GM12878 (cell line): ENCODE measurements around the gene PLIN3. TPM values are rescaled to one million over a fixed set of nuclear protein-coding genes. Genes with fewer than 3 reads are reported as not detected.
A peak's percentile ranks its signal among the peaks of the same experiment; 100 is the strongest.

Source experiments
- BMI1 ChIP-seq: fragments of 450-650 bp; IDR thresholded peaks from 2 replicates; pipeline ENCODE4 v1.6.1; 2016; ENCODE audit warnings: mild to moderate bottlenecking, moderate library complexity, borderline replicate concordance
- EED ChIP-seq: sonication (generic); IDR thresholded peaks from 2 replicates; pipeline ENCODE4 v1.6.1; 2016; ENCODE audit warnings: antibody characterized with exemption, low read depth
- EP300 ChIP-seq, 2 experiments: fragments of 150-350 bp in 1 of 2; IDR thresholded peaks; 2 replicates each; pipeline ENCODE4 v1.6.1; 2011 to 2012; ENCODE audit warnings: low read depth in 2 of 2, low read length in 2 of 2, borderline replicate concordance in 1 of 2, improper control_type of control experiment in 1 of 2, inconsistent platforms in 1 of 2; ENCODE audit not compliant: control insufficient read depth in 1 of 2
- FOS ChIP-seq: IDR thresholded peaks from 3 replicates; pipeline ENCODE4 v1.6.1; 2011; ENCODE audit warnings: borderline replicate concordance; ENCODE audit not compliant: insufficient read length; ENCODE audit errors: extremely low read depth
- KDM1A ChIP-seq: fragments of 200-600 bp; sonication (generic); IDR thresholded peaks from 2 replicates; pipeline ENCODE4 v1.6.1; 2016; ENCODE audit warnings: borderline replicate concordance
- LARP7 ChIP-seq: fragments of 450-650 bp; IDR thresholded peaks from 2 replicates; pipeline ENCODE4 v1.6.1; 2017; ENCODE audit warnings: mild to moderate bottlenecking
- MEF2A ChIP-seq: IDR thresholded peaks from 2 replicates; pipeline ENCODE4 v1.6.1; 2011; ENCODE audit warnings: low read depth, mild to moderate bottlenecking, low read length, moderate library complexity; ENCODE audit not compliant: insufficient read depth
- NFXL1 ChIP-seq: fragments of 450-650 bp; IDR thresholded peaks from 2 replicates; pipeline ENCODE4 v1.6.1; 2017; ENCODE audit warnings: antibody characterized with exemption, mild to moderate bottlenecking, borderline replicate concordance
- NFYB ChIP-seq: IDR thresholded peaks from 2 replicates; pipeline ENCODE4 v1.6.1; 2011; ENCODE audit warnings: low read depth, mild to moderate bottlenecking, low read length, improper control_type of control experiment, moderate library complexity; ENCODE audit not compliant: insufficient read depth
- ZNF274 ChIP-seq: IDR thresholded peaks from one replicate; pipeline ENCODE4 v1.8.0; 2011; ENCODE audit not compliant: insufficient read length, insufficient read depth
- polyA plus RNA-seq, 11 experiments: library from polyadenylated mRNA; depleted of rRNA in 4 of 11; unstranded in 6 of 11; stranded (reverse) in 5 of 11; fragments of >200 nt; fragmentation: Nextera tagmentation in 4 of 11; fragmentation: Illumina TruSeq in 1 of 11; extraction: Ambion mirVana in 4 of 11; extraction: Trizol in 1 of 11; gene quantifications; 1 replicate in 1 of 11; 2 replicates in 10 of 11; pipeline versions ENCODE4 v1.2.1 to v1.2.3, GENCODE V29; 2011 to 2016; ENCODE audit warnings: inconsistent platforms in 2 of 11, missing spikeins in 2 of 11, low read depth in 1 of 11
- total RNA-seq, 4 experiments: library from RNA; depleted of rRNA in 3 of 4; stranded (reverse); fragments of >200 nt in 3 of 4; fragmentation: Illumina TruSeq in 1 of 4; extraction: Trizol in 1 of 4; gene quantifications; 2 replicates each; pipeline versions ENCODE4 v1.2.1 to v1.2.3, GENCODE V29; 2013 to 2021
- TF ChIP-seq, protein P1 (sequence below): fragments of 450-650 bp; IDR thresholded peaks from 2 replicates; pipeline ENCODE4 v1.6.1; 2017; ENCODE audit warnings: mild to moderate bottlenecking, moderate library complexity
- TF ChIP-seq, protein P2 (sequence below): fragments of 150-350 bp; IDR thresholded peaks from 2 replicates; pipeline ENCODE4 v1.6.1; 2014; ENCODE audit warnings: mild to moderate bottlenecking, low read depth, low read length
- TF ChIP-seq, protein P3 (sequence below): IDR thresholded peaks from 2 replicates; pipeline ENCODE4 v1.6.1; 2012; ENCODE audit warnings: improper control_type of control experiment, low read depth, low read length; ENCODE audit not compliant: insufficient replicate concordance
- TF ChIP-seq, protein P4 (sequence below): IDR thresholded peaks from 2 replicates; pipeline ENCODE4 v1.6.1; 2011; ENCODE audit warnings: low read depth, low read length, improper control_type of control experiment, borderline replicate concordance

PLIN3 gene
- total and polyA plus RNA-seq, 10 of the 15 experiments (the other 5 are each of a cell fraction or from before 2014, with no cell fraction given): 7.7 to 71.4 (median 66.8) TPM

DNA sequence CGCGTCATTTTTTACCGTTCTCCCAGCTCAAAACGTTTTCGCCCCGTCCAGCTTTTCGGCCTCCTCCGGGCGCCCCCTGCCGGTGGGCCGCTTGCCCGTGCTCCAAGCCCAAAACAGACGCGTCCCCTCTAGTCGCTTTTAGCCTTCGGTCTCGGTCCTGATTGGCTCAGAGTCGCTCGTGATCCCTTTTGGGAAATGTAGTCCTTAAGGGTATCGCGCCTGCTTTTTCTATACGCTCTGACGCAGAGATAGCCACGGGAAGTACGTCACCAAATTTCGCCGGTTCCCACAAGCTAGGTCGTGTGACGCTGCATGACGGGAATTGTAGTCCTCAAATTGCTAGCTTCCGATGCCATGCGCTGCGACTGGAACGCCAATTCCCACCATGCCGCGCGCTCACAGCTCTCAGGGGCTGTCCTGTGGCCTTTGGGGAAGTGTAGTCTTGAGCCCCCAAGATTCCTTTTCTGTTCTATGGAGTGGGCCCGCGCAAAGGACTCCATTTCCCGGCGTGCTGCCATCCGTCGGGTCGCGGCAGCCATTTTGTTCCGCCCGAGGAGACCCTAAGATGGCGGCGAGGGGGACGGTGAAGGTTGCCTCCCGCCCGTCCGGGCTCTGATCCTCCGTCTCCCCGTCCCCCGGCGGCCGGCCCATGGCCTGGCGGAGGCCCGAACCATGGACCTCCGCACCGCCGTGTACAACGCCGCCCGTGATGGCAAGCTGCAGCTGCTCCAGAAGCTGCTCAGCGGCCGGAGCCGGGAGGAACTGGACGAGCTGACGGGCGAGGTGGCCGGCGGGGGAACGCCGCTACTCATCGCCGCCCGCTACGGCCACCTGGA lies 76.1 kb downstream of the PLIN3 start, which contains the start of gene FEM1A (continued):
- TF ChIP-seq, protein P1, sequence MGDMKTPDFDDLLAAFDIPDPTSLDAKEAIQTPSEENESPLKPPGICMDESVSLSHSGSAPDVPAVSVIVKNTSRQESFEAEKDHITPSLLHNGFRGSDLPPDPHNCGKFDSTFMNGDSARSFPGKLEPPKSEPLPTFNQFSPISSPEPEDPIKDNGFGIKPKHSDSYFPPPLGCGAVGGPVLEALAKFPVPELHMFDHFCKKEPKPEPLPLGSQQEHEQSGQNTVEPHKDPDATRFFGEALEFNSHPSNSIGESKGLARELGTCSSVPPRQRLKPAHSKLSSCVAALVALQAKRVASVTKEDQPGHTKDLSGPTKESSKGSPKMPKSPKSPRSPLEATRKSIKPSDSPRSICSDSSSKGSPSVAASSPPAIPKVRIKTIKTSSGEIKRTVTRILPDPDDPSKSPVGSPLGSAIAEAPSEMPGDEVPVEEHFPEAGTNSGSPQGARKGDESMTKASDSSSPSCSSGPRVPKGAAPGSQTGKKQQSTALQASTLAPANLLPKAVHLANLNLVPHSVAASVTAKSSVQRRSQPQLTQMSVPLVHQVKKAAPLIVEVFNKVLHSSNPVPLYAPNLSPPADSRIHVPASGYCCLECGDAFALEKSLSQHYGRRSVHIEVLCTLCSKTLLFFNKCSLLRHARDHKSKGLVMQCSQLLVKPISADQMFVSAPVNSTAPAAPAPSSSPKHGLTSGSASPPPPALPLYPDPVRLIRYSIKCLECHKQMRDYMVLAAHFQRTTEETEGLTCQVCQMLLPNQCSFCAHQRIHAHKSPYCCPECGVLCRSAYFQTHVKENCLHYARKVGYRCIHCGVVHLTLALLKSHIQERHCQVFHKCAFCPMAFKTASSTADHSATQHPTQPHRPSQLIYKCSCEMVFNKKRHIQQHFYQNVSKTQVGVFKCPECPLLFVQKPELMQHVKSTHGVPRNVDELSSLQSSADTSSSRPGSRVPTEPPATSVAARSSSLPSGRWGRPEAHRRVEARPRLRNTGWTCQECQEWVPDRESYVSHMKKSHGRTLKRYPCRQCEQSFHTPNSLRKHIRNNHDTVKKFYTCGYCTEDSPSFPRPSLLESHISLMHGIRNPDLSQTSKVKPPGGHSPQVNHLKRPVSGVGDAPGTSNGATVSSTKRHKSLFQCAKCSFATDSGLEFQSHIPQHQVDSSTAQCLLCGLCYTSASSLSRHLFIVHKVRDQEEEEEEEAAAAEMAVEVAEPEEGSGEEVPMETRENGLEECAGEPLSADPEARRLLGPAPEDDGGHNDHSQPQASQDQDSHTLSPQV: no peak
- TF ChIP-seq, protein P2, sequence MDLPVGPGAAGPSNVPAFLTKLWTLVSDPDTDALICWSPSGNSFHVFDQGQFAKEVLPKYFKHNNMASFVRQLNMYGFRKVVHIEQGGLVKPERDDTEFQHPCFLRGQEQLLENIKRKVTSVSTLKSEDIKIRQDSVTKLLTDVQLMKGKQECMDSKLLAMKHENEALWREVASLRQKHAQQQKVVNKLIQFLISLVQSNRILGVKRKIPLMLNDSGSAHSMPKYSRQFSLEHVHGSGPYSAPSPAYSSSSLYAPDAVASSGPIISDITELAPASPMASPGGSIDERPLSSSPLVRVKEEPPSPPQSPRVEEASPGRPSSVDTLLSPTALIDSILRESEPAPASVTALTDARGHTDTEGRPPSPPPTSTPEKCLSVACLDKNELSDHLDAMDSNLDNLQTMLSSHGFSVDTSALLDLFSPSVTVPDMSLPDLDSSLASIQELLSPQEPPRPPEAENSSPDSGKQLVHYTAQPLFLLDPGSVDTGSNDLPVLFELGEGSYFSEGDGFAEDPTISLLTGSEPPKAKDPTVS: peak; percentile 34; the same call in 1 of the 2 replicates
- TF ChIP-seq MEF2A: peak; percentile 41; the same call in 1 of the 2 replicates
- TF ChIP-seq, protein P3, sequence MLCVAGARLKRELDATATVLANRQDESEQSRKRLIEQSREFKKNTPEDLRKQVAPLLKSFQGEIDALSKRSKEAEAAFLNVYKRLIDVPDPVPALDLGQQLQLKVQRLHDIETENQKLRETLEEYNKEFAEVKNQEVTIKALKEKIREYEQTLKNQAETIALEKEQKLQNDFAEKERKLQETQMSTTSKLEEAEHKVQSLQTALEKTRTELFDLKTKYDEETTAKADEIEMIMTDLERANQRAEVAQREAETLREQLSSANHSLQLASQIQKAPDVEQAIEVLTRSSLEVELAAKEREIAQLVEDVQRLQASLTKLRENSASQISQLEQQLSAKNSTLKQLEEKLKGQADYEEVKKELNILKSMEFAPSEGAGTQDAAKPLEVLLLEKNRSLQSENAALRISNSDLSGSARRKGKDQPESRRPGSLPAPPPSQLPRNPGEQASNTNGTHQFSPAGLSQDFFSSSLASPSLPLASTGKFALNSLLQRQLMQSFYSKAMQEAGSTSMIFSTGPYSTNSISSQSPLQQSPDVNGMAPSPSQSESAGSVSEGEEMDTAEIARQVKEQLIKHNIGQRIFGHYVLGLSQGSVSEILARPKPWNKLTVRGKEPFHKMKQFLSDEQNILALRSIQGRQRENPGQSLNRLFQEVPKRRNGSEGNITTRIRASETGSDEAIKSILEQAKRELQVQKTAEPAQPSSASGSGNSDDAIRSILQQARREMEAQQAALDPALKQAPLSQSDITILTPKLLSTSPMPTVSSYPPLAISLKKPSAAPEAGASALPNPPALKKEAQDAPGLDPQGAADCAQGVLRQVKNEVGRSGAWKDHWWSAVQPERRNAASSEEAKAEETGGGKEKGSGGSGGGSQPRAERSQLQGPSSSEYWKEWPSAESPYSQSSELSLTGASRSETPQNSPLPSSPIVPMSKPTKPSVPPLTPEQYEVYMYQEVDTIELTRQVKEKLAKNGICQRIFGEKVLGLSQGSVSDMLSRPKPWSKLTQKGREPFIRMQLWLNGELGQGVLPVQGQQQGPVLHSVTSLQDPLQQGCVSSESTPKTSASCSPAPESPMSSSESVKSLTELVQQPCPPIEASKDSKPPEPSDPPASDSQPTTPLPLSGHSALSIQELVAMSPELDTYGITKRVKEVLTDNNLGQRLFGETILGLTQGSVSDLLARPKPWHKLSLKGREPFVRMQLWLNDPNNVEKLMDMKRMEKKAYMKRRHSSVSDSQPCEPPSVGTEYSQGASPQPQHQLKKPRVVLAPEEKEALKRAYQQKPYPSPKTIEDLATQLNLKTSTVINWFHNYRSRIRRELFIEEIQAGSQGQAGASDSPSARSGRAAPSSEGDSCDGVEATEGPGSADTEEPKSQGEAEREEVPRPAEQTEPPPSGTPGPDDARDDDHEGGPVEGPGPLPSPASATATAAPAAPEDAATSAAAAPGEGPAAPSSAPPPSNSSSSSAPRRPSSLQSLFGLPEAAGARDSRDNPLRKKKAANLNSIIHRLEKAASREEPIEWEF: no peak
- no peak for TF ChIP-seq ZNF274
- TF ChIP-seq EP300 (IDR thresholded peaks at IDR 0.05; ENCODE audit: borderline replicate concordance in 1 of 2, control insufficient read depth in 1 of 2, low read depth in 2 of 2, low read length in 2 of 2): no peak
- TF ChIP-seq FOS: peak; percentile 26
- TF ChIP-seq LARP7: peak; percentile 91
- TF ChIP-seq EED: no peak
- no peak for TF ChIP-seq NFXL1
- TF ChIP-seq, protein P4, sequence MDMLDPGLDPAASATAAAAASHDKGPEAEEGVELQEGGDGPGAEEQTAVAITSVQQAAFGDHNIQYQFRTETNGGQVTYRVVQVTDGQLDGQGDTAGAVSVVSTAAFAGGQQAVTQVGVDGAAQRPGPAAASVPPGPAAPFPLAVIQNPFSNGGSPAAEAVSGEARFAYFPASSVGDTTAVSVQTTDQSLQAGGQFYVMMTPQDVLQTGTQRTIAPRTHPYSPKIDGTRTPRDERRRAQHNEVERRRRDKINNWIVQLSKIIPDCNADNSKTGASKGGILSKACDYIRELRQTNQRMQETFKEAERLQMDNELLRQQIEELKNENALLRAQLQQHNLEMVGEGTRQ: peak; percentile 68
- TF ChIP-seq BMI1: no peak
- peak; percentile 88 for TF ChIP-seq NFYB
- TF ChIP-seq KDM1A: no peak
